ENCODE results near the gene CMIP.

CMIP gene

DNA sequence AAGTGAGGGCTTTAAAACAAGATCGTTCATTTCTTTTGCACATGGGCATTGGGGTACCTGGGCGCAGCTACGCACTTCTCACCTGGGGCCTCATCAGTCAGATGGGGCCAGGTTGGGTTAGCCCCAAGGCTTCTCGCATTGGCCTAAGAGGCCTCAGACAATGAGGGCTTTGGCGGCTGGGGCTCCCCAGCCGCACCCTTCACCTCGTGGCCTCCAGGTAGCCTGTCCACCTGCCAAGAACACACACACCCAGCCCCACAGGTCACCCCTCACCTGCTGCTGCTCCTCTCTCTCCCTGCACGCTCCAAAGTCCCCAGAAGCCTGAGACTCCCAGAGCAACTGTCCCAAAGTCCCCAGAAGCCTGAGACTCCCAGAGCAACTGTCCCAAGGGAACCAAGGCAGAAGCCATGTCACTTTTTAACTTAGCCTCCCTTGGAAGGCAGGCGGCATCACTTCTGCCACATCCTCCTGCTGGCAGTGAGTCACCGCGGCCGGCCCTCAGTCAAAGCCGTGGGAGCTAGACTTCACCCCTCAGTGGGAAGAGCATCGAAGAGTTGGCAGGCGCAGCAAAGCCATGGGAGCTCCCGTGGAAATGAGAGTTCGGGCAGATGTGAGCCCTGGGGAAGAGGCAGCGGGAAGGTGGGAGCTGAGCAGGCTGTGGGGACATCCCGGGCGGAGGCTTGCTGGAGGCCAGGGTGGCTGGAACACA, 255.6 kb downstream of the CMIP start:
- no peak overlapping the region for H3K9ac ChIP-seq (ENCODE audit: low read depth, low read length)
- no peaks in the 10 kb centered on the region for H3K4me1 ChIP-seq (ENCODE audit: insufficient read depth, low read length)
- H3K36me3 ChIP-seq (ENCODE audit: insufficient read depth, low read depth, low read length), result peaks cover 44% of the 10 kb centered on the region
- H3K27ac ChIP-seq (ENCODE audit: low read length), result no peak overlapping the region
- H3K9me3 ChIP-seq (ENCODE audit: insufficient read depth, low read depth, low read length), result no peaks in the 10 kb centered on the region
- H3K27me3 ChIP-seq (ENCODE audit: insufficient read depth, low read length), result no peaks in the 10 kb centered on the region
- no peak overlapping the region for H3K4me3 ChIP-seq (ENCODE audit: low read length)

GRCh38 chr16:81700780-81701165, 256.2 kb downstream of the CMIP start:
- peaks cover 49% of the 10 kb centered on the region for H3K36me3 ChIP-seq (ENCODE audit: insufficient read depth, low read depth, low read length)
- H3K4me1 ChIP-seq (ENCODE audit: insufficient read depth, low read length), result no peaks in the 10 kb centered on the region
- no peak overlapping the region for H3K4me3 ChIP-seq (ENCODE audit: low read length)
- H3K27ac ChIP-seq (ENCODE audit: low read length), result no peak overlapping the region
- H3K9ac ChIP-seq (ENCODE audit: low read depth, low read length), result no peak overlapping the region
- no peaks in the 10 kb centered on the region for H3K27me3 ChIP-seq (ENCODE audit: insufficient read depth, low read length)
- no peaks in the 10 kb centered on the region for H3K9me3 ChIP-seq (ENCODE audit: insufficient read depth, low read depth, low read length)

- Histone ChIP-seq H3K27ac (ENCODE audit: low read length) (no peak overlapping the region), H3K4me3 (ENCODE audit: low read length) (no peak overlapping the region), H3K4me1 (ENCODE audit: insufficient read depth, low read length) (no peaks in the 10 kb centered on the region), H3K36me3 (ENCODE audit: insufficient read depth, low read depth, low read length) (peaks cover 56% of the 10 kb centered on the region), H3K9me3 (ENCODE audit: insufficient read depth, low read depth, low read length) (no peaks in the 10 kb centered on the region), H3K9ac (ENCODE audit: low read depth, low read length) (no peak overlapping the region), H3K27me3 (ENCODE audit: insufficient read depth, low read length) (no peaks in the 10 kb centered on the region)
Measured at GRCh38 chr16:81701296-81701970, 256.8 kb downstream of the CMIP start.

- H3K9me3 ChIP-seq (ENCODE audit: insufficient read depth, low read depth, low read length), result no peaks in the 10 kb centered on the region
- H3K36me3 ChIP-seq (ENCODE audit: insufficient read depth, low read depth, low read length), result peaks cover 65% of the 10 kb centered on the region
- no peak overlapping the region for H3K9ac ChIP-seq (ENCODE audit: low read depth, low read length)
- no peak overlapping the region for H3K27ac ChIP-seq (ENCODE audit: low read length)
- H3K4me1 ChIP-seq (ENCODE audit: insufficient read depth, low read length), result no peaks in the 10 kb centered on the region
- no peaks in the 10 kb centered on the region for H3K27me3 ChIP-seq (ENCODE audit: insufficient read depth, low read length)
- H3K4me3 ChIP-seq (ENCODE audit: low read length), result no peak overlapping the region
Measured at GRCh38 chr16:81702506-81702905, 257.9 kb downstream of the CMIP start.

- no peaks in the 10 kb centered on the region for H3K4me1 ChIP-seq (ENCODE audit: insufficient read depth, low read length)
- no peak overlapping the region for H3K27ac ChIP-seq (ENCODE audit: low read length)
- no peak overlapping the region for H3K9ac ChIP-seq (ENCODE audit: low read depth, low read length)
- no peaks in the 10 kb centered on the region for H3K9me3 ChIP-seq (ENCODE audit: insufficient read depth, low read depth, low read length)
- no peak overlapping the region for H3K4me3 ChIP-seq (ENCODE audit: low read length)
- H3K36me3 ChIP-seq (ENCODE audit: insufficient read depth, low read depth, low read length), result peaks cover 68% of the 10 kb centered on the region
- no peaks in the 10 kb centered on the region for H3K27me3 ChIP-seq (ENCODE audit: insufficient read depth, low read length)
Measured at GRCh38 chr16:81703177-81704155, 258.9 kb downstream of the CMIP start.

DNA sequence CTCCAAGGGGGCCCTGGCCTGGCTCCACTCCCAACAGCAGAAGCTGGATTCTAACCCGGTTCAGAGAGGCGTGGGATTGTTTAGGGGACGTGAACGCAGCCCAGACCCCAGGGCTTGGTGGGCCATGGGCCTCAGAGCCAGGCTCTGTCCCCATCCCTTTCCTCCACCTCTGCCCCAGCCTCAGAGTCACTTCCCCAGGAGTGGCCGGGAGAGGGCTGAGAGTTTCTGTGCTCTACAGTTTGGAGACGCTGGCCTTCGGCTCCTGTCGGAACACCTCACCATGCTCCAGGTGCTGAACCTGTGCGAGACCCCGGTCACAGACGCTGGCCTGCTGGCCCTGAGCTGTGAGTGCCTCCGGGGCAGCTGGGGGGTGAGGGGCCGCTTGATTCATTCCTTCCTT, 260.7 kb downstream of the CMIP start:
- peaks cover 67% of the 10 kb centered on the region for H3K36me3 ChIP-seq (ENCODE audit: insufficient read depth, low read depth, low read length)
- no peaks in the 10 kb centered on the region for H3K9me3 ChIP-seq (ENCODE audit: insufficient read depth, low read depth, low read length)
- H3K4me1 ChIP-seq (ENCODE audit: insufficient read depth, low read length), result no peaks in the 10 kb centered on the region
- no peak overlapping the region for H3K27ac ChIP-seq (ENCODE audit: low read length)
- no peak overlapping the region for H3K4me3 ChIP-seq (ENCODE audit: low read length)
- no peak overlapping the region for H3K9ac ChIP-seq (ENCODE audit: low read depth, low read length)
- no peaks in the 10 kb centered on the region for H3K27me3 ChIP-seq (ENCODE audit: insufficient read depth, low read length)

DNA sequence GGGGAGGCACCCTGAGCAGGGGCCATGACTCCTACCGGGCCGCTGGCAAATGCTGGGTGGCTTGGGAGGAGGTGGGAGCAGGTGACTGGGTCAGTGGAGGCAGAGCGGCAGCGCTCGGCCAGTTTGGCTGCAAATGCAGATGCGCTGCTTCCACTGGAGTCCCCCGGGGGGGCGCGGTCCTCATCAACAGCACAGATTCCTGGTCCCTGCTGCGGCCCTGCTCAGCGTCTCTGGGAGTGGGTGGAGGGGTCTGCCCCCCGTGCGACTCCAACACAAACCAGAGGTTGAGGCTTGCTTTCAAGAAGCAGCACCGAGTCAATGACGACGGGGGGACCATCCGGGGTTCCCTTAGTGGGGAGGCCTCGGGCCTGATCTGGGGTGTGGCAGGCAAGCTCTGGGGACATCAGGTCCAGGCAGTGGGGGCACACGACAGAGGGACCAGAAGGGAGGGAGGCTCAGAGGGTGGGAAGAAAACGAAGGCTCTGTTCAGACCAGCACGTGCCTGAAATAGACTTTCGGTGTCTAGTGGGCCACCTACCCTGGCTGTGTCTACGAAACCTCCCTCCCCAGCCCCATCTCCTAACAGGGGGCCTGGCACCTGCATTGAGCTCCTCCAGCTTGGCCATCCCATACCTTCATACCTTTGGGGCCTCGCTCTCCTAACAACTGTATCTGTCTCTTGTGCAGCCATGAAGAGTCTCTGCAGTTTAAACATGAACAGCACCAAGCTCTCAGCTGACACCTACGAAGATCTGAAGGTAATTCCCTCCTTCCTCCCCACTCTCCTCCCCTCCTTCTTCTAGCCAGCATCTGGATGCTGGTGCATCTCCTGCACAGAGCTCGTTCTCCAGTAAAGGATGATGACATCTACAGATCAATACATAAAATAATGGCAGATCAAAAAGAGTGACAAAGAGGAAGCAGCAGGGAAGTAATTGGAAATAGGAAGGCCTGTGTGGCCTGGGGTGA, 262.0 kb downstream of the CMIP start:
- Histone ChIP-seq H3K27ac (ENCODE audit: low read length) (no peak overlapping the region), H3K27me3 (ENCODE audit: insufficient read depth, low read length) (no peaks in the 10 kb centered on the region), H3K9me3 (ENCODE audit: insufficient read depth, low read depth, low read length) (no peaks in the 10 kb centered on the region), H3K4me1 (ENCODE audit: insufficient read depth, low read length) (peaks cover 6% of the 10 kb centered on the region; the same call in 1 of the 2 replicates), H3K36me3 (ENCODE audit: insufficient read depth, low read depth, low read length) (peaks cover 65% of the 10 kb centered on the region), H3K9ac (ENCODE audit: low read depth, low read length) (no peak overlapping the region), H3K4me3 (ENCODE audit: low read length) (no peak overlapping the region)

DNA sequence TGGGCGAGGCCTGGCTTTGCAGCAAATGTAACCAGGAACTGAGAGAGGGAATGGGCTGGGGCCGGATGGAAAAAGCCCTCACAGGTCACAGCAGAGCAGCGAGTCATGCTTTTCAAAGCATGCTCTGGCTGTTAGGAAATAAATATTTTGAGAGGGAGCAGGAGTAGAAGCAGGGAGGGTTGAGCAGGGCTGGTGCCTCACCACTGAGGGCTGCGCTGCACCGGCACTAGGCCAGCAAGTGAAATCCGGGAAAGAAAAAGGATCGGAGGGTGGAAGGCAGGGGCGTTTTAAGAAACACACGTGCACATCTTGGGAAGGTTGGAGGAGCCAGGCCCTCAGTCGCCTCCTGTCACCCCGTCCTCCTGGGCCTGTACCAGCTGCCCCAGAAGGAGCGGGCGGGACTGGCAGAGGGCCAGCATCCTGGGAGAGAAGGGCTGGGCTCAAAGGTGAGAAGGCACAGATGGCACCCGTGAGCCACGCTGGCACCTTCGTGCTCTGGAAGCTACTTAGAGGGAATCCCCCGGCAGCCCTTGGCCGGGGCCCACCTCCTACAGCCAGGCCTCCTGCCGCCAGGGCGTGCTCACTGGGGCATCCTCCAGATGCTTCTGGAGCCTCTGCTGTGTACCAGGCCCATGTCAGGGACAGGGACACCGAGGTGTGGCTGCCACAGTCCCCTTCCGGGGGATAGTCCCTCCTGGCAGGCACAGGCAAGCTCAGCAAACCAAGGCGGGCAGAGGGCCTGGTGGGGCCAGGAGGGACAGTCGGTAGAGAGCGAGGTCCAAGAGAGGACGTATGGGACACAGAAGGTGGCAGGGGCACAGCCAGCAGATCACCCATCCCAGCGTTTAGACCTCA, 263.0 kb downstream of the CMIP start:
- Histone ChIP-seq H3K27me3 (ENCODE audit: insufficient read depth, low read length) (no peaks in the 10 kb centered on the region), H3K9ac (ENCODE audit: low read depth, low read length) (no peak overlapping the region), H3K9me3 (ENCODE audit: insufficient read depth, low read depth, low read length) (no peaks in the 10 kb centered on the region), H3K36me3 (ENCODE audit: insufficient read depth, low read depth, low read length) (peaks cover 55% of the 10 kb centered on the region), H3K27ac (ENCODE audit: low read length) (no peak overlapping the region), H3K4me1 (ENCODE audit: insufficient read depth, low read length) (peaks cover 10% of the 10 kb centered on the region; the same call in 1 of the 2 replicates), H3K4me3 (ENCODE audit: low read length) (no peak overlapping the region)

GRCh38 chr16:81708266-81709015, 263.8 kb downstream of the CMIP start:
- H3K36me3 ChIP-seq (ENCODE audit: insufficient read depth, low read depth, low read length), result peaks cover 47% of the 10 kb centered on the region
- H3K4me1 ChIP-seq (ENCODE audit: insufficient read depth, low read length), result peaks cover 10% of the 10 kb centered on the region; the same call in 1 of the 2 replicates
- no peaks in the 10 kb centered on the region for H3K27me3 ChIP-seq (ENCODE audit: insufficient read depth, low read length)
- no peak overlapping the region for H3K27ac ChIP-seq (ENCODE audit: low read length)
- H3K9ac ChIP-seq (ENCODE audit: low read depth, low read length), result no peak overlapping the region
- H3K4me3 ChIP-seq (ENCODE audit: low read length), result no peak overlapping the region
- no peaks in the 10 kb centered on the region for H3K9me3 ChIP-seq (ENCODE audit: insufficient read depth, low read depth, low read length)
